ENCODE measurements around the gene LDLRAD4. TPM values are rescaled to one million over a fixed set of nuclear protein-coding genes. Genes with fewer than 3 reads are reported as not detected.

The LDLRAD4 gene
- total and polyA plus RNA-seq, 2 experiments from 2014 or later, result 0.73 to 1.9 TPM

GRCh38 chr18:13562494-13563029 lies 344.0 kb downstream of the LDLRAD4 start (continued):
- no peak for TF ChIP-seq REST (IDR thresholded peaks at IDR 0.05; ENCODE audit: unreplicated experiment)
- TF ChIP-seq CREB1 (CRISPR knock-in tag; IDR thresholded peaks at IDR 0.05; ENCODE audit: low read depth), result no peak
- no peak for TF ChIP-seq STAT1 (IDR thresholded peaks at IDR 0.05; ENCODE audit: unreplicated experiment)
- TF ChIP-seq POLR2AphosphoS5 (IDR thresholded peaks at IDR 0.05; ENCODE audit: low read depth), result no peak
- TF ChIP-seq ETS1 (IDR thresholded peaks at IDR 0.05), result no peak
- TF ChIP-seq CTCF (conservative IDR thresholded peaks at IDR 0.05; ENCODE audit: low read depth in 2 of 2), result no peak
- no peak for TF ChIP-seq JUNB (IDR thresholded peaks at IDR 0.05; ENCODE audit: unreplicated experiment)
- no peak for TF ChIP-seq EZH2 (IDR thresholded peaks at IDR 0.05; ENCODE audit: low read depth, unreplicated experiment)
- TF ChIP-seq EZH2phosphoT487 (IDR thresholded peaks at IDR 0.05; ENCODE audit: unreplicated experiment), result no peak

GRCh38 chr18:13563390-13563805 lies 344.8 kb downstream of the LDLRAD4 start:
- Histone ChIP-seq H3K36me3 (ENCODE audit: insufficient read depth) (no peaks in the 10 kb centered on the region), H3K4me2 (no peak overlapping the region), H3K9me2 (ENCODE audit: insufficient read depth) (no peaks in the 10 kb centered on the region), H3K79me2 (replicated peaks; ENCODE audit: insufficient read depth) (no peaks in the 10 kb centered on the region), H3K4me3 (no peak overlapping the region), H3K4me1 (ENCODE audit: insufficient read depth) (no peaks in the 10 kb centered on the region; the same call in 1 of the 2 replicates), H3K27ac (ENCODE audit: low read depth) (no peak overlapping the region), H3F3A (replicated peaks; ENCODE audit: low read depth) (no peaks in the 10 kb centered on the region), H3K27me3 (ENCODE audit: insufficient read depth) (no peaks in the 10 kb centered on the region), H2AFZ (no peak overlapping the region), H4K20me1 (replicated peaks; ENCODE audit: insufficient read depth) (no peaks in the 10 kb centered on the region)
- no peak for TF ChIP-seq REST (IDR thresholded peaks at IDR 0.05; ENCODE audit: unreplicated experiment)
- TF ChIP-seq JUNB (IDR thresholded peaks at IDR 0.05; ENCODE audit: unreplicated experiment), result no peak
- TF ChIP-seq EZH2 (IDR thresholded peaks at IDR 0.05; ENCODE audit: low read depth, unreplicated experiment), result no peak
- TF ChIP-seq ETS1 (IDR thresholded peaks at IDR 0.05), result no peak
- TF ChIP-seq NANOG (IDR thresholded peaks at IDR 0.05; ENCODE audit: borderline replicate concordance), result no peak
- no peak for TF ChIP-seq ZNF331 (CRISPR knock-in tag; IDR thresholded peaks at IDR 0.05; ENCODE audit: low read depth)
- no peak for TF ChIP-seq ZNF114 (CRISPR knock-in tag; IDR thresholded peaks at IDR 0.05)
- TF ChIP-seq CTCF (conservative IDR thresholded peaks at IDR 0.05; ENCODE audit: low read depth in 2 of 2), result no peak
- no peak for TF ChIP-seq CREB1 (CRISPR knock-in tag; IDR thresholded peaks at IDR 0.05; ENCODE audit: low read depth)
- no peak for TF ChIP-seq STAT1 (IDR thresholded peaks at IDR 0.05; ENCODE audit: unreplicated experiment)
- no peak for TF ChIP-seq EZH2phosphoT487 (IDR thresholded peaks at IDR 0.05; ENCODE audit: unreplicated experiment)
- H3K27ac Mint-ChIP-seq, result no peak overlapping the region
- no peak for ATAC-seq
- no peak for DNase-seq (ENCODE audit: low spot score)
- no peak overlapping the region for H3K4me3 Mint-ChIP-seq
- H3K9me3 Mint-ChIP-seq, result no peaks in the 10 kb centered on the region
- H3K4me1 Mint-ChIP-seq, result peaks cover 15% of the 10 kb centered on the region
- H3K27me3 Mint-ChIP-seq (ENCODE audit: insufficient read depth, low read depth, poor library complexity), result no peaks in the 10 kb centered on the region
- H3K36me3 Mint-ChIP-seq (ENCODE audit: low read depth), result no peaks in the 10 kb centered on the region

All from GM23338 (cell line).